ENCODE data around the gene COL4A1.

COL4A1 gene

DNA sequence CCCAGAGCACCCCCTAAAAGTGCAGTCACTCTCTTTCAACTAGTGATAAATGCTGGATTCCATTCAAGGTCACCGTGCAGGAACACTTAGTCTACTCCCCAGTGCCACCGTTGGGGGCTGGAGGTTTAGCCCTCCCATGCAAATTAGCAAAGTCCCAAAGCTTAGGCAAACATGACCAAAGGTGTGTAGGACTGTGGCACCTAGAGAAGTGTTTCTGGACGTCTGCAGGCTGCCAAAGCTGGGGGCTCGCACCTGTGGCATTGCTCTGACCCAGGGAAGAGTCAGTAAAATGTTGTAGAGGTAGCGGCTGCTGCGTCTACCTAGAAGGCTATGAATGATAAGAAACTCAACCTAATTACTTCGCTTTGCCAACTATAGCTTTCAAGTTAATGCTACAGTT is 13.9 kb downstream of the COL4A1 start:
- no peak for DNase-seq (ENCODE audit: low spot score)

DNA sequence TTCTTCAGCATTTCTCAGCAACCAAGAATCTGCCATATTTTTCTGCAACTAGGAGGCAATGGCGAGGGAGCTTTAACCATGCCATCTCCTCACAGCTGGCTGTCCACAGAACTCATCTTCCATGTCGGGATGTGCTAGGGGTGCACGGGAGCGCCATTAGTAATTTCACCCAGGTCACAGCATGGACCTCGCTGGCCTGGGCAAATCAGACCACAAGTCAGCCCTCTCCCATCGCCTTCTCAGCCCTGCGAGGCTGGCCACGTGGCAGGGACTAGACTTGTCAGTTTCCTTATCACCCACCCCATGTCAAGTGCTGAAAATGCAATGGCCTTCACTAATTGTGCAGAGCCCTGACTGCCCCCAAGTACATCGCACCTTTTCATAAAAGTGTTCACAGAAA is 15.7 kb downstream of the COL4A1 start:
- DNase-seq (ENCODE audit: low spot score) = no peak

DNA sequence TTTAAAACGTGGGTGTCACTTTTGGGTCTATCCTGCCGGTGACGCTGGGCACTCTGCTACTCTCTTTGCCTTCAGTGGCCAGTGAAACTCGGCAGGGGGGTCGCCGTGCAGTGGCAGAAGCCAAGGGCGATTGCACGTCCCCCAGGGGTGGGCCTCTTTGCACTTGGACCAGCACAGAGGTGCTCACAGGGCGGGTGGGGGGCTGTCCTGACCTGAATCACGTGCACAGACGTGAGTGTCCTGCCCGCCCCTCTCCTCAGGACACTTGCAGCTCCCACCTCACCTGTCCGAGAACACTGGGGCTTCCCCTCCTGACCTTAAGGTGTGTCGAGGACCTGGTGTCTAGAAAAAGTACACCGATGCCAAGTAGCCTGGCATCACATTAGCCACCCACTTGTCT is 16.1 kb downstream of the COL4A1 start:
- DNase-seq (ENCODE audit: low spot score) = no peak

DNA sequence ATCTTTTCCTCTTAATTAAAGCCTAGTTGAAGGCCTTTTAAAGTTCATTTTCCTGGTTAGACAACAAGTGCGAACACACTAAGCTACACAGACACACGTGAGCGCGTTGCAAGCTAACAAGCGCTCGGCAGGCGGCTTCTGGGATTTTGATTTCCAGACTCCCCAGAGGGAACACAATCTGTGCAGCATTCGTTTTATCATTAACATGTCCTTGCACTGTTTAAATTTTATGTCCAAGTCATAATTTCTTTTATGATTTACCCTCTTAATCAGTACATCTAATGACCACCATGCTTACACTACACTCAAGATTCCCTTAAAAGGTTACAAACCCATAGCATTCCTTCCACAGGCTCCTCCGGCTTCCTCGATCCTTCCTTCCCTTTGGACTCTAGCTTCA is 16.8 kb downstream of the COL4A1 start:
- DNase-seq (ENCODE audit: low spot score) = no peak

DNA sequence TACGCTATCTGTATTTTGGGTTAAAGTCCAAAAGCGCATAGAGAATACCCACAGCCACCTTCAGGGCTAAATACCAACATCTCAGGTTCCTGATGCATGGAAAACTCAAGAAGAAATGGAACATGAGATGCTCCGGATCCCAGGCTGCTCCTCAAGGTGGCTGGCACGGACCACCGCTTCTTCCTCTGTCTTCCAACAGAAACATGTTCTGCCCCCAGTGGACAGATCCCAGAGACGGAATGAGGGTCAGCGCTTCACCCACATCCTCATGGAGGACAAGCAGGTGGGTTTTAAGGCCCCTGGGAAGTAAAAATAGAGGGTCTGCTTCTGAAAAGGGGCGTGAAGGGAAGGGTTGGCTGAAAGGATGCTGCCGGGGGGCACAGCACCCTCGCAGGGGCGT is 17.3 kb downstream of the COL4A1 start:
- DNase-seq (ENCODE audit: low spot score) = no peak

DNA sequence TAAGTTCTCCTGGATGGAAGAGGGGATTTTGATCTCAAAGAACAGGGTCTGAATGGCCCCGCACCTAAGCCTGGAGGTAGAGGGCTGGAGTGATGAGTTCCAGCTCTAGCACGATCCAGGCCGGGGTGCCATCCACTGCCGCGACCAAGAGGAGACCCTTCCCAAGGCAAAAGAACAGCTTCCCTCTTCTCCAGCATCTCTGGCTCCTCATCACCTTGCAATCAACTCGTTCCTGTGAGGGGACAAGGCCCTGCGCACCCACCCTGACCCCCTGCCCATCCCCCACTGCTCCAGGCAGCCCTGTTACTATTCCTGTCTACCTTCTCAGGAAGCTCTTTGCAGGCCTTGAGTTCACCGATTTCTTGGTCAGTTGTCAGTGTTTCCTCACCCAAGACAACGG is 17.8 kb downstream of the COL4A1 start:
- no peak for DNase-seq (ENCODE audit: low spot score)

DNA sequence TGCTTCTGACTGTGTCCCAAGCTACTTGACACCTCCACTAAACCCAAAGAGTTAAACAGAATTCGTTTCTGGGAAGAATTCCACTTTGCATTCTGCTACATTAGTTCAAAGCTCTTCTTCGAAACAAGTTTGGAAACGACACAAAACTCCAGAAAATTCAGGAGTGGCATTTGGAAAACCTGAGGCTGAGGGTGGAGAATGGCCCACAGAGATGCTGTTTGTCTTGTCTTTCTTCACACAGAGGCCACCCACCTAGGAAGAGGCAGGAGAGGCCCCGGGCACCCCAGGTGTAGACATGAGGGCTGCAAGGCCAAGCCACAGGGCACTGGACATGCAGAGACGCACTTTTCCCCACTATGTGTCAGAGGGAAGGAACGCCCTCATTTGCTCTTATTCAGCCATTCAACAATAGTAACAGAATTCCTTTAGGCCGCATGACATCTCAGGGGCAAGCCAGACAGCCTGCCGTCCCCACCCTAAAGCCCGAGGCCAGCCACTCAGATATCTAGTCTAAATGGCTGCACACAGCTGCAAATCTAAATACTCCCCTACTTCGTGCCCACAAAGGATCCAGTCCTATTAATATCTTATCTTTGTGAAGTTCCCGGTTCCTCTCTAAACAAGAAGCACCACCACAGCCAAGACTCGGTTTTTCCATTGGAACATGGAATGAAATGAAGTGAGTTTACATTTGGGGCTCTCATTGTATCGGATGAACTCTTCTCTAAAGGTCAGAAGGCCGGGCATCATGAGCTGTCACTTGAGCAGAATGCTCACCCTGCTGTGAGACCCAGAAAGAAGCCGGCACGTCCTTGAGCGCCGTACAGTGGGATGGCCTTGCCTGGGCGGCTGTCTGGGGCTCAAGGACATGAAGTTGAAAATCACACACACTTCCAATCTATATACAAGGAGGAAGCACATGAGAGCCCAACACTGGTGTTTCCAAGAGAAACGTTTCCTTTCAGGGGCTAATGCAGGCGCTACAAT is 19.8 kb downstream of the COL4A1 start:
- DNase-seq (ENCODE audit: low spot score) = no peak

DNA sequence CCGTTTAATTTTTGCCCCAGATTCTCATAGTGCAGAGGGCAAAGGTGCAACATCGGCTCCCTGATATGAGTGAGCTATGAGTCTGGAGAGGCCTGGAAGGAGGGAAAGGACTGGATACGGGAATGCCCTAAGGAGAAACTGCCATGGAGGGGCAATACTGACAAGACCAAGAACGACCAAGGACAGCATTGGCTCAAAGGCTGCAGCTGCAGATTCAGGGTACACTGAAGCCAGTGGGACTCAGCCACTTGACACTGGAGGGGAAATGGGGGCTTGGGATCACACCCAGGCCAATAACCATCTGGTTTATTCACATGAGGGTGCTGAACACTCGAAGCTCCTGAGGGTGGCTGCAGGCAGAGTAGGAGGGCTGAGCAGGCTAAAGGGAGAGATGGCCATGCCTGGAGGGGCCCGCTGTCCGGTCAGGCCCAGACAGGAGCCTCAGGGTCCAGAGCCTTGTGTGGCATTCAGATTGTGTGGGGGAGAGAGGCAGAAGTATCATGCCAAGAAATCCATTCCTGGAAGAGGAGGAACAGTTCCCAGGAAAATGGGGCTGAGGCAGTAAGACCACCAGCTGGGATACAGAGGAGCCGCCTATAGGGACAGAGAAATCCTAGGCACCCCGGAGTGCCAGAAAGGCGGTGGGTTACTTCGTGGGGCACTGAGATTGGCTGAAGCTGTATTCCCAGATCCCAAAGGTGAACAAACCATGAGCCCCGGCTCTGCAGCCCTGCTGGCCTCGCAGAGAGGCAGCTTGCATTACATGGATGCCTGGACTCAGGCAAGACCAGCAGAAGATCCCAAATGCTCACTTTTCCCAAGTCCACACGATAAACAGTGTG is 20.7 kb downstream of the COL4A1 start:
- DNase-seq (ENCODE audit: low spot score) = no peak

DNA sequence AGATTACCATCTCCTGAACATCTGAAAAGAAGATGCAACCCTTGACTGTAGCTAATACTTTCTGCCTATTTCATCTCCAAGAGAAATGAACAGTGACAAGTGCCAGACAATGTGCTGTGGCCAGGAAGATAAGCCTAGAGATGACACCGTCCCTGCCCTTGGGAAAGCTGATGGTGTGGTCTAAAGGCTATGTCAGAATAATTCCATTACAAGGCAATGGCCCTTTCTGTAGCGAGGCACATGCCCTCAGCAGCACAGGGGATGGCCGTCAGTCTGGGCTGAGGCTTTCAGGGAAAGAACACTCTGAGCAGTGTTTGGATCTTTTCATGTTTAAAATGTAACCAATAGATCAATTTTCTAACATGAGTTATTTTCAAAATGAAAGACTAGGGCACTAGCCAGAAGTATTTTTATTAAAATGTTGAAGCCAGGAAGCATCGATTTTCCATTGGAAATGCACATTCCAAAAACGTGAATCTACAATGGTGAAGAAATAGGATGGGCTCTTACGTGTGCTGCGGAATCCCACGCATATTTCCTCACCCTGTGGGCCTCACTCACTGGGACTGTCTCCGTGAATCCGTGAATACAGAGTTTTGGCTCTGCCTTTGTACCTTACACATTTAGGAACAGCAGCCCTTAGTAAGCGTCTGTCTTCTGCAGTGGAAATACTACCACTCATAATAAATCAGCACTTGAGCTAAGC is 22.0 kb downstream of the COL4A1 start:
- DNase-seq (ENCODE audit: low spot score) = no peak

DNA sequence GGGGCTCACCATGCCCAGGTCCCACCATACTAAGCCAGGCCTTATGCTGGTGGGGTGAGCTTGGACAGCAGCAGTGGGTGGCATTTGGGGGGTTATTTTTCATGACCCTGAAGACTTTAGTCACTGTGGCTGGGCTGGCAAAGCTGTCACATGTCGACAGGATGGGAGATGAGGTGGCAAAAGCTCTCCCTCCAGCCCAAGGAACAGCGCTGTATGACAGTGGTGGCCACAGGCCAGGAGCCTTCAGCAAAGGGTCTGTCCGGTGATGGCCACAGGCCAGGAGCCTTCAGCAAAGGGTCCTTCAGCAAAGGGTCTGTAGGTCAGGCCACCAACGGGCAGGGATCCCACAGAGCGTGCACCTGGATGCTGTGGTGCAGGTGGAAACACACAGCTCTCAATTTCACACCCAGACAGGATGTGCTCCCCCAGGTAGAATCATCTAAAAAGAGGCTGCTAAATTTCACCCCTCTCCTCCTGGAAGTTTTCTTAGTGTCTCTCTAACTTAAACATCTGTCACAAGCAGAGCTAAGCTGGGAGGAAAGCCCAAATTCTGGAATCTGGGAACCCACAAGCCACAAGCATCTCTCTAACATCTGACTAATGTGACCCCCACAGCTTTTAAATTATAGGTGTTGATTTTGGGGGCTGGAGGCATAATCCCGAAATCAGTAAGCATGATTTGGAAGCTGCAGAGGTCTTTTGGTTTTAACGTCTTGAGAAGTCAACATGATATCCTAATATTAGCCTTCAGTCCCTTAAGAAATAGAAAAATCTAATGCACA is 23.0 kb downstream of the COL4A1 start:
- no peak for DNase-seq (ENCODE audit: low spot score)

DNA sequence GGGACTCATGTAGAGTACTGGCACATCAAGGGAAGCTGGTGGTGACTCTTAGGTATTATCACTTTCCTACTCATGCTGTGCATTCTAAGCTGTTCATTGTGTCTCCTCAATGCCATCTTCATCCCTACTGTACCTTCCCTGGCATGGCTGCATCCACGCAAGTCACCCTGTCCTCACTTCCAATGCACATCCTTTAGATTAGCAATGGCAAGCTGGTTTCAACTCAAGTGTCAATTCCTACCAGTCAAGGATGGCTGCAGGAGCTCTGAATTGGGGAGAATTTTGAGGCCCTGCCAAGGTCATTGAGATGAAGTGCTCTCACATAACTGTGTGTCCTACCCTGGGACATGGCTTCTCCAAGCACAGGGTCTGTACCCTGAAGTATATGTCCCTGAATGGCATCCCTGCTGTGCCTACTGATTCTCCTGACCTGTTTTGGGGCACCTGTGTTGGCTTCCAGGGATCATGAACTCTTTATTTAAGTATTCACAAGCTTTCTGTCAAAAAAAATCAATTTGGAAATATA is 24.6 kb downstream of the COL4A1 start:
- DNase-seq (ENCODE audit: low spot score) = no peak

DNA sequence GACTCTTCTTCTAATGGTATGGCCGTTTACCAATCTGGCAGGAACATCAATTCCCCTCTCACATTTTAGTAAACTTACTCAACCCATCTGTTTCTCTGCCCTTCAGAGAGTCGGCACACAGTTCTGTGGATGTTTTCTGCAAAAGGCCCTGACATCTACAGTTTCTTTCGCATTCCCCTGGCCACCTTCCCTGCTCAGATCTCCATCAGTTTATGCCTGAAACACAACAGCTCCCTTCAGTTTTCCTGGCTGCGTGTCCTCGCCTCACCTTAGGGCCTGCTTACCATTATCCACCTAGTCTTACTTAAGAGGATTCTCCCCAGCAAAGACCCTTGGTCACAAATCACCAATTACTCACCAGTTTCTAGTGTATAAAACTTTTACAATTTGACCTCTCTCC is 25.2 kb downstream of the COL4A1 start:
- DNase-seq (ENCODE audit: low spot score) = no peak

DNA sequence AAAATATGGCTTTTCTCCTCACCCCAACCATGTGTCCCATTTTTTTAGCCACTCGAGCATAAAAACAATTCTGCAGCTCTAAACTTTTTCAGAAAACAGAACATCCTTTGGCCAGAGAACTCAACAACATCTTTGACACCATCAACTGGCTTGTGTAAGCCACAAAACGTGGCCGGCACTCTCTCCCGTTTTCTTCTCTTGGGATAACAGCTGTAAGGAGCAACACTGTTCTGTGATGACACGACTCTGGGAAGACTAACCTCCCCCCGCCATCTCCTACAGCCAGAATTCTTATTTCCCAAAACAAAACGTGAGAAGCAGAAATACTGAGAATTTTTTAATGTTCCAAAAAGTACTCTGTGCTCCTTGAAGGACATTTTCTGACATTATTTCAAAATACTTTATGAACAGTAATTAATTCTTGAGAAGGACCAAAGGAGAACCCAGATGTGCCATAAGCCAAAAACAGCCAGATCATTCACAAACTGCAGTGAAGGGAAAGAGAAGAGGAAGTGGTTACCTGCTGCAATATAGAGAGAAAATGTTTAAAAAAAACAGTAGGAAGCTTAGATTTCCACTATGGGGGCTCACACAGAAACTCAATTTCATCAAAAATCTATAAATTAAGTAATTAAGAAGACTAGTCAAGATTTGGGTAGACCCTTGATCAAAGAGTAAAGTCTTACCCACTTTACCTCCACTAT is 25.8 kb downstream of the COL4A1 start:
- no peak for DNase-seq (ENCODE audit: low spot score)

DNA sequence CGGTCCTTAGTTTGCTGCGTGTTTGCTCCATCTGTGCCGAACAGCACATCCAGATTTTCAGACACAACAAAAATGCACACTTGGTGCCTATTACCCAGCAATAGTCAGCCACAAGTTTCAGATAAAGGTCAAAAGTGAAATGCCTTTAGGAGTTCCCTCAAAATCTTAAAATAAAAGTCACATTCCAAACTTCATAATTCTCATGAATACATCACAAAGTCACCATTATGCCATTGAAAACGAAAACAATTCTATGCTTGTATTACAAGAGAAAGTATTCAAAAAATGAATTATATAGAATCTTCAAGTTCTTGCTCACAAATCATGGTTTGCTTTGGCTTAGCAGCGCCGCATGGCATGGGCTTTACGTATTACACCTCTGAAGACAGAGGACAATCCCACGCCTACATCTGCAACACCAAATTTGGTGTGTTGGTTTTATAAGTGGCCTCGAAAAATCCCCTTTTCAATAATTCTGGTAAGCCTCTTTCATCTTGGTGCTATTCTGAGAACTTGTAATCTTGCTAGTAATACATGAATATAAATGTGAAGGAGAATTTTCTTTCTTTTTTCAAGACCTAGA is 26.6 kb downstream of the COL4A1 start:
- no peak for DNase-seq (ENCODE audit: low spot score)

DNA sequence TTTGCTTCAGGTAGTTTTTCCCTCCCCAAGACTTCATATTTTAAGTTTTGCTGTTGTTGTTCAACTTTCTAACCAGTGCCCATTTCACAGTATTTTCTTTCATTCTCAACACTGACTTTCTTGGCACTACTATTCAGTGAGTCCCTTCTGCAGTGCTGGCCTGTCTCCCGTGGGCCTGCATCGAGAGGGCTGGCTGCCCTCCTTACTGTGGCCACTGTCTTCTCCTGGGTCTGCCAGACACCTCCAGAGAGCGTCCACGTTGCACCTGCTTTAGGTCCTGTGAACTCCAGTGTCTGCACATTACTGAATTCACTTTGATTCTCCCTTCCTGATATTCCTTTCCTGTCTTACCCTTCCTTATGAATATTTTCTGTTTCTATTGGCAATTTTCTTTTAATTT is 27.3 kb downstream of the COL4A1 start:
- no peak for DNase-seq (ENCODE audit: low spot score)

DNA sequence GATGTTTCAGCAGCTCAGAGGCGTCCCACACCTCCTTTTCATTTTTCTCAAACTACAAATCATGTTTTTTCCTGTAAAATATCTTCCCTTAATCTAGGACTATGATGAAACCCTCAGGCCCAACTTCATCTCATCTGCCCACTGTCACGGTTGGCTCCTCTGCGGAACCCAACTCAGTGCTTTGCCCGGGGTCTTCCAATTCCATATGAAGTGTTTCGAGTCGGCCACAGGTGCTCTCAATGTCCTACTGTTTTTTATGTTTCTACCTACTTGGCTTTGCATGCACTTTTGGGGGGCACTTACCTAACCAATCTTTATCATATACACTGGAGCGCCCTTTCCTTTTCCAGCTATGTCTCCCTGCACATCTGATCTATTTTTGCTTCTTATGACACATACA is 28.1 kb downstream of the COL4A1 start:
- no peak for DNase-seq (ENCODE audit: low spot score)

DNA sequence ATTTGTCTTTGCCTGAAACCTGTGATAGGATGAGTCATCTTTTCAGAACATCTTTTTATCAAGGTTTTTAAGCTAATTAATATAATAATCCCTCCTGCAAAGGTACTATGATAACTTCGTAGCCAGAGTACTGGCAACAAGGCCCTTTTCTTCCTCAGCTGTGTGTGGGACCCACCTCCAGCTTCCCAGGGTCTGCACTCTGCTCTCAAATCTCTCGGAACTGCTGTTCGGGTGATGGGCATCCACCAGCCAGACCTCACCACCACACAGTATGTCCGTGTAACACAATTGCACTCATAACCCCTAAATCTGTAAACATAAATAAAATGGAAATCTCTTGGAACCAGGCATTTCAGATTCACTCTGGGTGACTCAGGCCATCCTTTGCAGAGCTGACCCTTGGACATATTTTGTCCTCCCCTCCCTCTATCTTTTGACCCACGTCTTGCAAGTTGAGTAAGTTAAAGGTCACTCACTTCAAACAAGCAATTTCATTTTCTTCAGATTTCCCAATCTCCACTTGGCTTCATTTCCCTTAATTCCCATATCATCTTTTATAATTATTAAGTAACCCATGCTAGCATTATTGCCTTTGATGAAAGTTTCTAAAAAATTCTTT is 29.5 kb downstream of the COL4A1 start:
- DNase-seq (ENCODE audit: low spot score) = no peak

DNA sequence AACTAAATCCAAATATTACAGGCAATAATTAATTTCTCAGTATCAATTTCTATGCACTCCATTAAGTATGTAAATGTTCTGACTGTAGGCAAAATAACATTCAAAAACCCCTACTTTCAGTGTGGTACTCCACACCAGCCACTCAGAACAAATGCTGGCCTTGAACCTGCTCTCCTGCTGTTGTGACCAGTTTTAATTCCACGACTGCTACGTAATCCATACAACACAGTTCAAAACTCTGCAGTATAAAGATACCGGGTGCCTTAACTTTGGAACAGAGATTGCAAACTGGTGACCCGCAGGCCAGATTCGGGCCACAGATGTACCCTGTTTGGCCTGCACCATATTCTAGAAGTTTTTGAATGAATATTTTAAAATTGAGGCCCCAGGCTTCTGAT is 30.4 kb downstream of the COL4A1 start:
- DNase-seq (ENCODE audit: low spot score) = no peak

DNA sequence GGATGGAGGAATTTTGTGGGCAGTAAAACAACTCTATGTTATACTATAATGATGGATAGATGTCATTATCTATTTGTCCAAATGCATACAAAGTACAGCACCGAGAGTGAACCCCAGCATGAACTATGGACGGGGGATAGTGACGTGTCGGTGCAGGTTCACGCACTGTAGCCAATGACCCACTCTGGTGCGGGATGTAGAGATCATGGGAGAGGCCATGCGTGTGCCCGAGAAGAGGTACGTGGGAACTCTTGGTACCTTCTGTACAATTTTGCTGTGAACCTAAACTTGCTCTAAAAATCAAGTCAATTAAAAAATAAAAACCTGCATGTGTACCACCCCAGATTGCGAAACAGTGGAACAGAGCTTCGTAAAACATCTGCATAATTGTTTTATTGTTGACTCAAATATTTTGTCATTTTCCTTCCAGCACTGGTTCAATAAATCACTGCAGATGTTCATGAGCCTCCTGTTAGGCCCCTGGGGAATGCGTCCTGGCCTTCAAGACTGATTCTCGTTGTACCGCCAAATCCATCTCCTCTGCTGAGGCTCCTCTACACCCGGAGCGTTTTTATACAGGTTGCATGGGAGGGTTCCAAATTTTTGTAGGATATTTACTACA is 30.9 kb downstream of the COL4A1 start:
- DNase-seq (ENCODE audit: low spot score) = no peak

DNA sequence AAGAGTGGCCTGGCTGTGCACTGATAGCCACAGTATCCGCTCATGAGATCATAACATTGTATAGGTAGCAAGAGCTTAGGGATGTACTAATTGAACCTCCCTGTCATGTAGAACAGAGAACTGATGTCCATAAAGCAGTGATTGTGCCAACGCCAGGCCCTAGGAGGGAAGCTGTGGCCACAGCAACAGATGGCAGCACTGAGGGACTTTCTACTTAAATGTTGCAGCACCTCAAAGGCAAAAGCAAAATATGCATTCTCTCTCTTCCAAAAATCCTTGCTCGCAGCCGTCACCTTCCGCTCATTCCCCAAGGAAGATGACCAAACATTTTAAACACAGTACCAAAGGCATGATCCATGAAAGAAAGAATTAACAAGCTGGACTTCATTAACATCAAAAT is 32.3 kb downstream of the COL4A1 start:
- no peak for DNase-seq (ENCODE audit: low spot score)
